ENCODE measurements around the gene AGAP1. TPM values are rescaled to one million over a fixed set of nuclear protein-coding genes. Genes with fewer than 3 reads are reported as not detected.

The AGAP1 gene
- total RNA-seq, 4 donors from 2014 or later = 13.7 to 18.5 (median 17.1) TPM

GRCh38 chr2:235848946-235849345 is 355.1 kb downstream of the AGAP1 start:
- TF ChIP-seq CTCF (IDR thresholded peaks at IDR 0.05) (no peak), POLR2A (IDR thresholded peaks at IDR 0.05) (no peak)
- 90 to 92% methylated on average over 7 of the region's 7 CpGs for WGBS, 2 donors
- no peak overlapping the region for H3K4me3 ChIP-seq (ENCODE audit: low read depth, poor library complexity, severe bottlenecking)
- intact Hi-C loops (cut with DNase I; ENCODE audit: low total_unique reads) = no loop called here
- DNase-seq (ENCODE audit: low spot score in 2 of 2) = no peak

- no peak for DNase-seq (ENCODE audit: low spot score in 2 of 2)
- no peak overlapping the region for H3K4me3 ChIP-seq (ENCODE audit: low read depth, poor library complexity, severe bottlenecking)
- TF ChIP-seq CTCF (IDR thresholded peaks at IDR 0.05) (no peak), POLR2A (IDR thresholded peaks at IDR 0.05) (no peak)
- intact Hi-C loops (cut with DNase I; ENCODE audit: low total_unique reads) = no loop called here
- 94 to 95% methylated on average over 9 to 10 of the region's 10 CpGs for WGBS, 2 donors
Observed at GRCh38 chr2:235849489-235849888, 355.6 kb downstream of the AGAP1 start.

GRCh38 chr2:235850289-235850688 is 356.4 kb downstream of the AGAP1 start:
- intact Hi-C loops (cut with DNase I; ENCODE audit: low total_unique reads) = no loop called here
- peak in 1 of 2 donors; percentile 60 for DNase-seq (ENCODE audit: low spot score in 2 of 2)
- no peak for TF ChIP-seq CTCF (IDR thresholded peaks at IDR 0.05)
- TF ChIP-seq POLR2A (IDR thresholded peaks at IDR 0.05) = no peak
- H3K4me3 ChIP-seq (ENCODE audit: low read depth, poor library complexity, severe bottlenecking) = no peak overlapping the region
- 75 to 89% methylated on average over 5 of the region's 5 CpGs for WGBS, 2 donors

GRCh38 chr2:235850771-235851551 is 357.1 kb downstream of the AGAP1 start:
- TF ChIP-seq POLR2A (IDR thresholded peaks at IDR 0.05) (no peak), CTCF (IDR thresholded peaks at IDR 0.05) (no peak)
- peak in 1 of 2 donors; percentile 66 for DNase-seq (ENCODE audit: low spot score in 2 of 2)
- no peak overlapping the region for H3K4me3 ChIP-seq (ENCODE audit: low read depth, poor library complexity, severe bottlenecking)
- intact Hi-C loops (cut with DNase I; ENCODE audit: low total_unique reads) = no loop called here
- 94 to 96% methylated on average over 12 to 13 of the region's 13 CpGs for WGBS, 2 donors

GRCh38 chr2:235851828-235852525 is 358.1 kb downstream of the AGAP1 start:
- TF ChIP-seq POLR2A (IDR thresholded peaks at IDR 0.05) (no peak), CTCF (IDR thresholded peaks at IDR 0.05) (no peak)
- WGBS, 2 donors = 95 to 97% methylated on average over 26 of the region's 26 CpGs
- intact Hi-C loops (cut with DNase I; ENCODE audit: low total_unique reads) = no loop called here
- H3K4me3 ChIP-seq (ENCODE audit: low read depth, poor library complexity, severe bottlenecking) = no peak overlapping the region
- DNase-seq (ENCODE audit: low spot score in 2 of 2) = peak in 1 of 2 donors; percentile 36
